HEK293 (cell line): Measurements from ENCODE around the gene BRAT1.

Source experiments
- CTCF ChIA-PET: fragments of 350-600 bp; formaldehyde crosslinking; extraction: SDS; loops from one replicate; lab custom pipeline; 2021; ENCODE audit warnings: antibody characterized with exemption; lab: Yijun Ruan, JAX
- POLR2A ChIA-PET: fragments of 300-600 bp; formaldehyde crosslinking; extraction: SDS; loops from one replicate; lab custom pipeline; 2020; ENCODE audit warnings: antibody characterized with exemption, inconsistent platforms; lab: Yijun Ruan, JAX
- H3K27ac ChIP-seq: fragments of 200-500 bp; sonication (Bioruptor generic); 2 replicates; pipeline ENCODE4 v1.5.1; 2014; ENCODE audit warnings: low read depth, low read length, control low read depth, inconsistent platforms; ENCODE audit errors: extremely low read depth
- H3K36me3 ChIP-seq, 2 experiments: fragments of 200-500 bp in 1 of 2; sonication (Bioruptor generic) in 1 of 2; 1 replicate in 1 of 2; 2 replicates in 1 of 2; pipeline ENCODE4 v1.5.1; 2014 to 2017; ENCODE audit warnings: inconsistent platforms in 2 of 2, low read length in 2 of 2; ENCODE audit not compliant: control insufficient read depth in 2 of 2, insufficient read depth in 1 of 2
- H3K4me1 ChIP-seq: fragments of 200-500 bp; sonication (Bioruptor generic); 2 replicates; pipeline ENCODE4 v1.5.1; 2014; ENCODE audit warnings: mild to moderate bottlenecking, low read length, inconsistent platforms; ENCODE audit not compliant: control insufficient read depth, insufficient read depth
- H3K4me3 ChIP-seq: 2 replicates; pipeline ENCODE4 v1.5.1; 2011; ENCODE audit warnings: low read depth, mild to moderate bottlenecking, control low read depth, low read length, moderate library complexity
- H3K9me3 ChIP-seq: fragments of 200-500 bp; sonication (Bioruptor generic); 2 replicates; pipeline ENCODE4 v1.5.1; 2014; ENCODE audit warnings: low read depth, low read length, inconsistent platforms; ENCODE audit not compliant: control insufficient read depth, insufficient read depth
- ZBTB48 ChIP-seq: fragments of 450-650 bp; formaldehyde crosslinking; IDR thresholded peaks from 2 replicates; pipeline ENCODE4 v1.5.1; 2016; ENCODE audit warnings: missing biosample characterization, missing genetic modification characterization
- ZFP3 ChIP-seq: fragments of 450-650 bp; formaldehyde crosslinking; IDR thresholded peaks from 2 replicates; pipeline ENCODE4 v1.5.1; 2016; ENCODE audit warnings: low read depth, missing biosample characterization, missing genetic modification characterization
- ZFP69B ChIP-seq: fragments of 450-650 bp; formaldehyde crosslinking; IDR thresholded peaks from 2 replicates; pipeline ENCODE4 v1.5.1; 2016; ENCODE audit warnings: missing biosample characterization, missing genetic modification characterization
- ZIC2 ChIP-seq: fragments of 450-650 bp; formaldehyde crosslinking; IDR thresholded peaks from 2 replicates; pipeline ENCODE4 v1.5.1; 2016; ENCODE audit warnings: missing biosample characterization, missing genetic modification characterization
- ZNF146 ChIP-seq: fragments of 450-650 bp; formaldehyde crosslinking; IDR thresholded peaks from 2 replicates; pipeline ENCODE4 v1.5.1; 2016; ENCODE audit warnings: missing biosample characterization, missing genetic modification characterization
- ZNF16 ChIP-seq: fragments of 450-650 bp; formaldehyde crosslinking; IDR thresholded peaks from 2 replicates; pipeline ENCODE4 v1.5.1; 2016; ENCODE audit warnings: low read depth, missing biosample characterization, missing genetic modification characterization
- ZNF175 ChIP-seq: fragments of 450-650 bp; formaldehyde crosslinking; IDR thresholded peaks from 2 replicates; pipeline ENCODE4 v1.5.1; 2016; ENCODE audit warnings: missing biosample characterization, missing genetic modification characterization
- ZNF184 ChIP-seq: fragments of 450-650 bp; IDR thresholded peaks from 2 replicates; pipeline ENCODE4 v1.5.1; 2018; ENCODE audit warnings: missing biosample characterization, mild to moderate bottlenecking, missing genetic modification characterization
- ZNF202 ChIP-seq: fragments of 450-650 bp; formaldehyde crosslinking; IDR thresholded peaks from 2 replicates; pipeline ENCODE4 v1.5.1; 2016; ENCODE audit warnings: missing biosample characterization, missing genetic modification characterization, borderline replicate concordance
- ZNF274 ChIP-seq, 2 experiments: fragments of 200-500 bp in 1 of 2; fragments of 450-650 bp in 1 of 2; sonication (Bioruptor generic) in 1 of 2; formaldehyde crosslinking in 1 of 2; IDR thresholded peaks; 2 replicates each; pipeline versions ENCODE4 v1.5.1 to v1.6.1; 2014 to 2016; ENCODE audit warnings: borderline replicate concordance in 1 of 2, inconsistent platforms in 1 of 2, low read length in 1 of 2, missing biosample characterization in 1 of 2, missing genetic modification characterization in 1 of 2
- ZNF311 ChIP-seq: fragments of 450-650 bp; formaldehyde crosslinking; IDR thresholded peaks from 2 replicates; pipeline ENCODE4 v1.5.1; 2017; ENCODE audit warnings: missing biosample characterization, missing genetic modification characterization, borderline replicate concordance
- ZNF350 ChIP-seq: fragments of 450-650 bp; formaldehyde crosslinking; IDR thresholded peaks from 2 replicates; pipeline ENCODE4 v1.5.0; 2017; ENCODE audit warnings: missing biosample characterization, mild to moderate bottlenecking, missing genetic modification characterization
- ZNF501 ChIP-seq: fragments of 450-650 bp; formaldehyde crosslinking; IDR thresholded peaks from 2 replicates; pipeline ENCODE4 v1.5.1; 2016; ENCODE audit warnings: missing biosample characterization, missing genetic modification characterization
- ZNF510 ChIP-seq: fragments of 450-650 bp; formaldehyde crosslinking; IDR thresholded peaks from 2 replicates; pipeline ENCODE4 v1.5.1; 2018; ENCODE audit warnings: mild to moderate bottlenecking, missing genetic modification characterization, missing biosample characterization; ENCODE audit not compliant: insufficient replicate concordance
- ZNF549 ChIP-seq: fragments of 450-650 bp; IDR thresholded peaks from 2 replicates; pipeline ENCODE4 v1.5.1; 2018; ENCODE audit warnings: missing biosample characterization, missing genetic modification characterization, mild to moderate bottlenecking, inconsistent platforms, moderate library complexity
- ZNF555 ChIP-seq: fragments of 450-650 bp; formaldehyde crosslinking; conservative IDR thresholded peaks from 2 replicates; pipeline ENCODE4 v1.5.1; 2017; ENCODE audit warnings: missing biosample characterization, mild to moderate bottlenecking, missing genetic modification characterization, inconsistent platforms
- ZNF558 ChIP-seq: fragments of 450-650 bp; formaldehyde crosslinking; IDR thresholded peaks from 2 replicates; pipeline ENCODE4 v1.5.1; 2016; ENCODE audit warnings: missing biosample characterization, missing genetic modification characterization
- ZNF610 ChIP-seq: fragments of 450-650 bp; formaldehyde crosslinking; IDR thresholded peaks from 2 replicates; pipeline ENCODE4 v1.5.1; 2016; ENCODE audit warnings: missing biosample characterization, missing genetic modification characterization, borderline replicate concordance
- ZNF791 ChIP-seq: fragments of 450-650 bp; formaldehyde crosslinking; IDR thresholded peaks from 2 replicates; pipeline ENCODE4 v1.5.1; 2016; ENCODE audit warnings: missing biosample characterization, missing genetic modification characterization
- ZNF792 ChIP-seq: fragments of 450-650 bp; formaldehyde crosslinking; IDR thresholded peaks from 2 replicates; pipeline ENCODE4 v1.5.1; 2016; ENCODE audit warnings: missing biosample characterization, missing genetic modification characterization
- ZNF830 ChIP-seq: fragments of 450-650 bp; IDR thresholded peaks from 2 replicates; pipeline ENCODE4 v1.5.0; 2018; ENCODE audit warnings: missing biosample characterization, missing genetic modification characterization, low read depth, mild to moderate bottlenecking, moderate library complexity
- TF ChIP-seq, protein P1 (sequence below): sonication (generic); formaldehyde crosslinking; IDR thresholded peaks from 2 replicates; pipeline ENCODE4 v1.8.1; 2022; ENCODE audit warnings: mild to moderate bottlenecking, moderate library complexity, missing genetic modification reagents
- TF ChIP-seq, protein P2 (sequence below): fragments of 450-650 bp; IDR thresholded peaks from 2 replicates; pipeline ENCODE4 v1.5.1; 2018; ENCODE audit warnings: missing biosample characterization, missing genetic modification characterization

BRAT1 gene

DNA sequence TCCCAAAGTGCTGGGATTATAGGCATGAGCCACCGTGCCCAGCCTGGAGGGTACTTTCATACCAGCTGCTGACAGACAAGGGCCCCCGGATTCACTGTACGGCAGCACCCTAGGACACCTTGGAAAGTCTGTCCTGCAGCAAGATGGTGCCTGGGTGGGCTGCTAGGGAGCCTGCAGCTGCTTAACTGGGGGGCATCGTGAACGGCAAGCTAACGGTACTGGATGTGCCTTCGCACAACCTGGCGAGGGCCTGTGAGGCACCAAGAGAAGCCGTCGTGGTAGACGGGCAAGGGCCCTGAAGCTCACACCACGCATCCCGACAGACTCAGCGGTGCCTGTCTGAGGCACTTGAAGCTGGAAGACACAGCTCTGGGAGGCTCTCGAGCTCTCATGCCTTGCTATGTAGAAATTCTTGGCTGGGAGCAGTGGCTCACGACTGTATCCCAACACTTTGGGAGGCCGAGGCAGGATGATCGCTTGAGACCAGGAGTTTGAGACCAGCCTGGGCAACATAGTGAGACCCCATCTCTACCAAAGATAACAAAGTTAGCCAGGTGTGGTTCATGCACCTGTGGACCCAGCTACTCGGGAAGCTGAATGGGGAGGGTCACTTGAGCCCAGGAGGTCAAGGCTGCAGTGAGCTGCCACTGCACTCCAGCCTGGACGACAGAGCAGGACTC, 9.4 kb downstream of the BRAT1 start:
- no peak overlapping the region for H3K27ac ChIP-seq
- no peaks in the 10 kb centered on the region for H3K9me3 ChIP-seq
- no peaks in the 10 kb centered on the region for H3K4me1 ChIP-seq
- peaks cover 37 to 72% of the 10 kb centered on the region in 2 experiments for H3K36me3 ChIP-seq
- H3K4me3 ChIP-seq, result no peak overlapping the region
- TF ChIP-seq ZNF610 (tag by site-specific recombination), result no peak
- no peak for TF ChIP-seq ZBTB48 (tag by site-specific recombination)
- no peak for TF ChIP-seq ZNF549 (tag by site-specific recombination)
- no peak for TF ChIP-seq ZNF175
- TF ChIP-seq ZNF350, result no peak
- TF ChIP-seq ZNF202 (tag by site-specific recombination), result no peak
- TF ChIP-seq ZFP3 (tag by site-specific recombination), result no peak
- POLR2A ChIA-PET, result interaction anchor here (0.7 kb wide), 1 partner anchor 10 kb away, joined by 11 read pairs; the partner anchor contains the start of gene BRAT1
- CTCF ChIA-PET, result no interaction called here

DNA sequence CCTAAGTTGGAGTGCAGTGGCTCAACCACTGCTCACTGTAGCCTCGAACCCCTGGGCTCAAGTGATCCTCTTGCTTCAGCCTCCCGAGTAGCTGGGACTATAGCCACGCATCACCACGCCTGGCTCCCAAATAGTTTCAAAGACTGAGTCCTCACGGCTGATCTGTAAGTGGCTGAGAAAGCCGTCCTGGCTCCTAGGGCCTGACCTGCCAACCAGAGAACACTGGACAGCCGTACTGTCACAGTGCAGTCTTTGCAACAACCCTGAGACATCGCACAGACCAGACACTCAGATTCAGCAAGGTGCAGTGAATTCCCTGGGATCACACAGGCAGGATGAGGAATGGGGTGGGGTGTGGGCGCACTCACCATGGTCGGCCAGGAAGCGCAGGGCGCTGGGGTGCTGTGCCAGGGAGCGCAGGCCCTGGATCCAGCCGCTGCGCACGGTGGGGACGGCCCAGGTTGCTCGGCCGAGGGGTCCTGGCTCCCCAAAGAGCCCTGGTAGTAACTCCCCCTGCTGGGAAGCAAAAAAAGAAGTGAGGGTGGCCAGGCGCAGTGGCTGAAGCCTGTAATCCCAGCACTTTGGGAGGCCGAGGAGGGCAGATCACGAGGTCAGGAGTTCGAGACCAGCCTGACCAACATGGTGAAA, 10.7 kb downstream of the BRAT1 start:
- Histone ChIP-seq H3K9me3 (no peaks in the 10 kb centered on the region), H3K27ac (no peak overlapping the region), H3K36me3 (peaks cover 28 to 74% of the 10 kb centered on the region in 2 experiments), H3K4me3 (no peak overlapping the region), H3K4me1 (no peaks in the 10 kb centered on the region)
- POLR2A ChIA-PET, result no interaction called here
- no peak for TF ChIP-seq ZNF510
- TF ChIP-seq ZNF555, result no peak
- TF ChIP-seq ZNF311 (tag by site-specific recombination), result no peak
- no peak for TF ChIP-seq ZNF792 (tag by site-specific recombination)
- TF ChIP-seq ZNF830 (tag by site-specific recombination), result no peak
- TF ChIP-seq ZFP69B (tag by site-specific recombination), result no peak
- TF ChIP-seq, protein P1, sequence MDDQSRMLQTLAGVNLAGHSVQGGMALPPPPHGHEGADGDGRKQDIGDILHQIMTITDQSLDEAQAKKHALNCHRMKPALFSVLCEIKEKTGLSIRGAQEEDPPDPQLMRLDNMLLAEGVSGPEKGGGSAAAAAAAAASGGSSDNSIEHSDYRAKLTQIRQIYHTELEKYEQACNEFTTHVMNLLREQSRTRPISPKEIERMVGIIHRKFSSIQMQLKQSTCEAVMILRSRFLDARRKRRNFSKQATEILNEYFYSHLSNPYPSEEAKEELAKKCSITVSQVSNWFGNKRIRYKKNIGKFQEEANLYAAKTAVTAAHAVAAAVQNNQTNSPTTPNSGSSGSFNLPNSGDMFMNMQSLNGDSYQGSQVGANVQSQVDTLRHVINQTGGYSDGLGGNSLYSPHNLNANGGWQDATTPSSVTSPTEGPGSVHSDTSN, result no peak
- TF ChIP-seq ZNF791 (tag by site-specific recombination), result no peak
- no peak for TF ChIP-seq ZNF558 (tag by site-specific recombination)
- CTCF ChIA-PET, result no interaction called here

DNA sequence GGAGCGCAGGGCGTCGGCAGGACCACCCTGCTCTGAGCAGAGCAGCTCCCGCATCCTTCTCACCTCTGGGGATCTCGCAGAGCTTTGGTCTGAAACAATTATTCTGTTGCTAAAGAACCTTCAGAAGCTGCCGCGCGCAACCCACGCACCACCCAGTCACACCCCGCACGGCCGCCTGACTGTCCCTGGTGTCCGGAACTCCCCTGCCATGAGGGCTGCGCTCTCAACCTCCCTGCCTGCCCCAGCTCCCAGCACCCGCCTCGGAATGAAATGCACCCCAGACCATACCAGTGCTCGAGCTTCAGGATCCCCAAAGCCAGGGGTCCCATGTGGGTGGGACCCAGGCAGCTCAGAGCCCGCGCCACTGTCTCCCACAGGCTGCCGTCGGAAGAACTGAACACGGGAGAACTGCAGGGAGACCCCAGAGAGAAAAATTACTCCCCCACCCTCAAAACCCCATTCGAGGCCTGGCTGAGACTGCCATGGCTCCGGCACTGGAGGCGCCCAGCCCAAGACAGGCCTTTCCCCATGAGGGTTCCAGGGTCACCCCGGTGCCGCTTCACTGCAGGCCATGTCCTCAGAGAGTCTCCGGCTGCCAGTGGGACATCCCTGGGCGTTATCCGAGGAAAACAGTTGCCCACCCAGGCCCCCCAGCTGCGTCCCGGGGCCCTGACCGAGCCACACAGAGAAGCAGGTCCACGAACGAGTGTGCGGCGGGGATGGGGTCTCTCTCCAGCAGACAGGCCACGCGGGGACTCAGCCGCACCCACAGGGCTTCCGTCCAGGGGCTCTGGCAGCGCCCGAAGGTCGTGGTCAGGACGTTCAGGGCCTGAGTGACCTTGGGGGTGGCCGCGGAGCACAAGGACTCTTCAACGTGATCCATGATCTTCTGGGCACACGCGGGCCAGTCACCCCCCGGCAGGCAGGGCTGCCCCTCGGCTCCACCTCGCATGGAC, 12.1 kb downstream of the BRAT1 start:
- TF ChIP-seq ZNF501, result no peak
- TF ChIP-seq ZNF16 (tag by site-specific recombination), result no peak
- TF ChIP-seq ZNF274 (IDR thresholded peaks at IDR 0.05; ENCODE audit: low read length), result no peak
- no peak for TF ChIP-seq ZNF274 (tag by site-specific recombination; IDR thresholded peaks at IDR 0.05; ENCODE audit: borderline replicate concordance)
- TF ChIP-seq ZIC2 (tag by site-specific recombination), result no peak
- TF ChIP-seq ZNF146 (tag by site-specific recombination), result no peak
- no peak for TF ChIP-seq ZNF184
- TF ChIP-seq, protein P2, sequence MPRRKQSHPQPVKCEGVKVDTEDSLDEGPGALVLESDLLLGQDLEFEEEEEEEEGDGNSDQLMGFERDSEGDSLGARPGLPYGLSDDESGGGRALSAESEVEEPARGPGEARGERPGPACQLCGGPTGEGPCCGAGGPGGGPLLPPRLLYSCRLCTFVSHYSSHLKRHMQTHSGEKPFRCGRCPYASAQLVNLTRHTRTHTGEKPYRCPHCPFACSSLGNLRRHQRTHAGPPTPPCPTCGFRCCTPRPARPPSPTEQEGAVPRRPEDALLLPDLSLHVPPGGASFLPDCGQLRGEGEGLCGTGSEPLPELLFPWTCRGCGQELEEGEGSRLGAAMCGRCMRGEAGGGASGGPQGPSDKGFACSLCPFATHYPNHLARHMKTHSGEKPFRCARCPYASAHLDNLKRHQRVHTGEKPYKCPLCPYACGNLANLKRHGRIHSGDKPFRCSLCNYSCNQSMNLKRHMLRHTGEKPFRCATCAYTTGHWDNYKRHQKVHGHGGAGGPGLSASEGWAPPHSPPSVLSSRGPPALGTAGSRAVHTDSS (tag by site-specific recombination), result no peak
- Histone ChIP-seq H3K36me3 (peaks cover 18 to 82% of the 10 kb centered on the region in 2 experiments), H3K27ac (no peak overlapping the region), H3K4me1 (no peaks in the 10 kb centered on the region), H3K4me3 (no peak overlapping the region), H3K9me3 (no peaks in the 10 kb centered on the region)
- CTCF ChIA-PET, result interaction anchor here (0.5 kb wide), 1 partner anchor 75 kb away, joined by 4 read pairs; no protein-coding TSS in a partner anchor
- POLR2A ChIA-PET, result interaction anchor here (0.6 kb wide), 1 partner anchor 54 kb away, joined by 3 read pairs; no protein-coding TSS in a partner anchor
